Measurements from ENCODE around the gene RSPO4.

- TF ChIP-seq CTCF (IDR thresholded peaks at IDR 0.05) = no peak
- no peak for TF ChIP-seq ZFX (IDR thresholded peaks at IDR 0.05; ENCODE audit: borderline replicate concordance)
Measured at GRCh38 chr20:939606-940005, 62.5 kb downstream of the RSPO4 start.

Measured in 22Rv1 (cell line).